ENCODE measurements around the gene ZNF609.

GRCh38 chr15:64618540-64618939, 158.2 kb downstream of the ZNF609 start:
- TF ChIP-seq CTCF (IDR thresholded peaks at IDR 0.05; ENCODE audit: poor library complexity, severe bottlenecking): no peak
- TF ChIP-seq SMC3 (conservative IDR thresholded peaks at IDR 0.05; ENCODE audit: poor library complexity): no peak
- TF ChIP-seq TAF1 (IDR thresholded peaks at IDR 0.05; ENCODE audit: low read depth): no peak
- TF ChIP-seq EP300 (conservative IDR thresholded peaks at IDR 0.05; ENCODE audit: poor library complexity, severe bottlenecking): no peak

All from neural cell (in vitro differentiated cells).